GM23248 (cell line): Measurements from ENCODE around the gene PALM.

ENCODE experiments used
- EZH2 ChIP-seq: fragments of 200-600 bp; sonication (generic); IDR thresholded peaks from 2 replicates; pipeline ENCODE4 v1.6.1; 2018; ENCODE audit warnings: antibody characterized with exemption, mild to moderate bottlenecking; ENCODE audit not compliant: insufficient read depth, poor library complexity, severe bottlenecking
- EZH2phosphoT487 ChIP-seq: fragments of 200-600 bp; sonication (generic); IDR thresholded peaks from 2 replicates; pipeline ENCODE4 v1.6.1; 2018; ENCODE audit warnings: antibody characterized with exemption, moderate library complexity, mild to moderate bottlenecking, low read depth; ENCODE audit not compliant: insufficient read depth

- TF ChIP-seq EZH2phosphoT487, result no peak
- no peak for TF ChIP-seq EZH2
These were observed 86.4 kb downstream of the PALM start for GRCh38 chr19:795073-795611.
